ENCODE measurements around the gene MYL5. TPM values are rescaled to one million over a fixed set of nuclear protein-coding genes. Genes with fewer than 3 reads are reported as not detected.
"Not testable (repeated sequence)": the region's sequence is repeated elsewhere in the genome, so short reads cannot be mapped to it uniquely, and the experiment has no call there.

Gene MYL5
- total and polyA plus RNA-seq, 2 donors (not counting 1 experiment from before 2014, with no cell fraction given): 9.6 to 14.4 TPM

DNA sequence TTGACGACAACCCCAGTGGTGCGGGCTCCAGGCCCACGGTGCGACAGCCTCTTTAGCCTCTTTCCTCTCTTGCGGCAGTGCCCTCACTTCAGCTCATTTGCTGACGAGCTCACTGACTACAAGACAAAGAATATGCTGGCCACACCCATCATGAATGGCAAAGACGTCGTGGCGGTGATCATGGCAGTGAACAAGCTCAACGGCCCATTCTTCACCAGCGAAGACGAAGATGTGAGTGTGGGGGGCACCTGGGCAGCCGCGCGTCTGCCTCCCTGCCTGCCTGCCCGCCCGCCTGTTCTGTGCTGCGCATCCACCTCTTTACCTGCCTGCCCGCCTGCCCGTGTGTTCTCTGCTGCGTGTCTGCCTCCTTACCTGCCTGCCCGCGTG lies 39.8 kb upstream of the MYL5 start:
- Histone ChIP-seq H2AFZ (ENCODE audit: low read length) (no peak overlapping the region), H3K27me3 (ENCODE audit: control insufficient read depth, insufficient read depth, low read length) (no peaks in the 10 kb centered on the region), H3K27ac (ENCODE audit: insufficient read depth, low read length) (no peak overlapping the region), H3K9ac (ENCODE audit: insufficient read depth, low read length) (no peak overlapping the region), H3K36me3 (ENCODE audit: control insufficient read depth, insufficient read depth, low read length) (no peaks in the 10 kb centered on the region), H3K9me3 (ENCODE audit: control insufficient read depth, insufficient read depth, low read depth, low read length) (no peaks in the 10 kb centered on the region), H3K4me1 (ENCODE audit: control insufficient read depth, extremely low read depth, insufficient read depth, low read length) (no peaks in the 10 kb centered on the region), H4K20me1 (ENCODE audit: control insufficient read depth, extremely low read depth, insufficient read depth, low read length) (no peaks in the 10 kb centered on the region), H3K4me2 (ENCODE audit: extremely low read depth, insufficient read depth, low read length) (no peak overlapping the region), H3K4me3 (replicated peaks in 1 of 4; ENCODE audit: control extremely low read depth in 1 of 4, insufficient read depth in 1 of 4, low read depth in 3 of 4, low read length in 4 of 4) (no peak overlapping the region), H3K79me2 (ENCODE audit: control insufficient read depth, insufficient read depth, low read length) (no peaks in the 10 kb centered on the region)
- no peak for DNase-seq (ENCODE audit: low read depth in 2 of 2)
- TF ChIP-seq EZH2 (IDR thresholded peaks at IDR 0.05; ENCODE audit: low read length, missing control alignments): no peak
- TF ChIP-seq, protein P1, sequence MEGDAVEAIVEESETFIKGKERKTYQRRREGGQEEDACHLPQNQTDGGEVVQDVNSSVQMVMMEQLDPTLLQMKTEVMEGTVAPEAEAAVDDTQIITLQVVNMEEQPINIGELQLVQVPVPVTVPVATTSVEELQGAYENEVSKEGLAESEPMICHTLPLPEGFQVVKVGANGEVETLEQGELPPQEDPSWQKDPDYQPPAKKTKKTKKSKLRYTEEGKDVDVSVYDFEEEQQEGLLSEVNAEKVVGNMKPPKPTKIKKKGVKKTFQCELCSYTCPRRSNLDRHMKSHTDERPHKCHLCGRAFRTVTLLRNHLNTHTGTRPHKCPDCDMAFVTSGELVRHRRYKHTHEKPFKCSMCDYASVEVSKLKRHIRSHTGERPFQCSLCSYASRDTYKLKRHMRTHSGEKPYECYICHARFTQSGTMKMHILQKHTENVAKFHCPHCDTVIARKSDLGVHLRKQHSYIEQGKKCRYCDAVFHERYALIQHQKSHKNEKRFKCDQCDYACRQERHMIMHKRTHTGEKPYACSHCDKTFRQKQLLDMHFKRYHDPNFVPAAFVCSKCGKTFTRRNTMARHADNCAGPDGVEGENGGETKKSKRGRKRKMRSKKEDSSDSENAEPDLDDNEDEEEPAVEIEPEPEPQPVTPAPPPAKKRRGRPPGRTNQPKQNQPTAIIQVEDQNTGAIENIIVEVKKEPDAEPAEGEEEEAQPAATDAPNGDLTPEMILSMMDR (conservative IDR thresholded peaks at IDR 0.05 in 1 of 2, IDR thresholded peaks at IDR 0.05 in 1 of 2; ENCODE audit: low read depth in 1 of 2, low read length in 2 of 2): no peak

DNA sequence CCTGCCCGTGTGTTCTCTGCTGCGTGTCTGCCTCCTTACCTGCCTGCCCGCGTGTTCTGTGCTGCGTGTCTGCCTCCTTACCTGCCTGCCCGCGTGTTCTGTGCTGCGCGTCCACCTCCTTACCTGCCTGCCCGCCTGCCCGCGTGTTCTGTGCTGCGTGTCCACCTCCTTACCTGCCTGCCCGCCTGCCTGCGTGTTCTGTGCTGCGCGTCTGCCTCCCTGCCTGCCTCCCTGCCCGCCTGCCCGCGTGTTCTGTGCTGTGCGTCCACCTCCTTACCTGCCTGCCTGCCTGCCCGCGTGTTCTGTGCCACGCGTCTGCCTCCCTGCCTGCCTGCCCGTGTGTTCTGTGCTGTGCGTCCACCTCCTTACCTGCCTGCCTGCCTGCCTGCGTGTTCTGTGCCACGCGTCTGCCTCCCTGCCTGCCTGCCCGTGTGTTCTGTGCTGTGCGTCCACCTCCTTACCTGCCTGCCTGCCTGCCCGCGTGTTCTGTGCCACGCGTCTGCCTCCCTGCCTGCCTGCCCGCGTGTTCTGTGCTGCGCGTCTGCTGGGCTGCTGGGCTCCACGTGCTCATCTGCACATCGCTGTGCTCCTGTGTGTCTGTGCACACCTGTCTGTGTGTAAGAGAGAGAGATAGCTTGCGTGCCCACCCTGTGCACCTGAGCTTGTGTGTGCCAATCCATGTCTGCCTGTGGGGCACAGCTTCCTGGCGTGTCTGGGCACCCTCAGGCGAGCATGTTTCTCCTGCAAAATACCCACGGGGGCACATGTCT lies 39.1 kb upstream of the MYL5 start:
- not testable (repeated sequence) for H3K9ac ChIP-seq (ENCODE audit: insufficient read depth, low read length); H3K9me3 ChIP-seq (ENCODE audit: control insufficient read depth, insufficient read depth, low read depth, low read length); H3K27me3 ChIP-seq (ENCODE audit: control insufficient read depth, insufficient read depth, low read length)

DNA sequence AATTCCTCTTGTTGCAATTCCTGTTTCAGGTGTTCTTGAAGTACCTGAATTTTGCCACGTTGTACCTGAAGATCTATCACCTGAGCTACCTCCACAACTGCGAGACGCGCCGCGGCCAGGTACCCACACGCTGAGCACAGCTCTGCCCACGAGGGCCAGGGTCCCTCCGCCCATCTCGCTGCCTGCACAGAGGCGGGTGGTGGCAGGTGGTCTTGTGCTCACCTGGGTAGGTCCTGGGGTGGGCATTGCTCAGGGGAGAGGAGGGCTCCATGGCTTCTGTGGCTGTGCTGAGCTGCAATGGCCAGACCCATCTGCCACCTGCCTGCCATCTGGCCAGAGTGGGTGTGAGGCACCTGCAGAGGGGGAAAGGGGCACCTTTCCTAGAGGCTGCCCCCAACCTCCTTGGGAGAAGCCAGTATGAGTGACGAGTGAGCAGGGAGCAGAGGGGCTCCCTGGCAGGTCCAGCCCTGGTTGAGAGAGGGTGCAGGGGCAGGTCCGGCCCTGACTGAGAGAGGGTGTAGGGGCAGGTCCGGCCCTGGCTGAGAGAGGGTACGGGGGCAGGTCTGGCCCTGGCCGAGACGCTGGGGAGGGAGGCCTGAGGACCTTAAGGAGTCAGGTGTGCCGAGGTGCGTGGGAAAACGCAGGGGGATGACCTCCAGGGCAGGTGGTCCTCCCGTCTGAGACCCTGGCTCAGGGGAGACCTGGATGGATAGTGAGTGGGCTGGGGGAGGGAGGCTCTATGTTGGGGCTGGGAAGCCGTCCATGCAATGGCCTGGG lies 38.3 kb upstream of the MYL5 start:
- no peak for DNase-seq (ENCODE audit: low read depth in 2 of 2)
- TF ChIP-seq, protein P1 (conservative IDR thresholded peaks at IDR 0.05 in 1 of 2, IDR thresholded peaks at IDR 0.05 in 1 of 2; ENCODE audit: low read depth in 1 of 2, low read length in 2 of 2): no peak
- TF ChIP-seq EZH2 (IDR thresholded peaks at IDR 0.05; ENCODE audit: low read length, missing control alignments): no peak

More for the DNA sequence above, 39.1 kb upstream of the MYL5 start:
- H3K27ac ChIP-seq (ENCODE audit: insufficient read depth, low read length); H2AFZ ChIP-seq (ENCODE audit: low read length); H3K79me2 ChIP-seq (ENCODE audit: control insufficient read depth, insufficient read depth, low read length); H3K4me3 ChIP-seq (replicated peaks in 1 of 4; ENCODE audit: control extremely low read depth in 1 of 4, insufficient read depth in 1 of 4, low read depth in 3 of 4, low read length in 4 of 4); H3K4me2 ChIP-seq (ENCODE audit: extremely low read depth, insufficient read depth, low read length); H4K20me1 ChIP-seq (ENCODE audit: control insufficient read depth, extremely low read depth, insufficient read depth, low read length); H3K4me1 ChIP-seq (ENCODE audit: control insufficient read depth, extremely low read depth, insufficient read depth, low read length); H3K36me3 ChIP-seq (ENCODE audit: control insufficient read depth, insufficient read depth, low read length); DNase-seq (ENCODE audit: low read depth in 2 of 2): not testable (repeated sequence)

More for the DNA sequence above, 38.3 kb upstream of the MYL5 start:
- Histone ChIP-seq H4K20me1 (ENCODE audit: control insufficient read depth, extremely low read depth, insufficient read depth, low read length) (no peaks in the 10 kb centered on the region), H3K27me3 (ENCODE audit: control insufficient read depth, insufficient read depth, low read length) (no peaks in the 10 kb centered on the region), H3K4me2 (ENCODE audit: extremely low read depth, insufficient read depth, low read length) (no peak overlapping the region), H3K36me3 (ENCODE audit: control insufficient read depth, insufficient read depth, low read length) (no peaks in the 10 kb centered on the region), H3K79me2 (ENCODE audit: control insufficient read depth, insufficient read depth, low read length) (no peaks in the 10 kb centered on the region), H3K4me1 (ENCODE audit: control insufficient read depth, extremely low read depth, insufficient read depth, low read length) (no peaks in the 10 kb centered on the region), H2AFZ (ENCODE audit: low read length) (no peak overlapping the region), H3K9ac (ENCODE audit: insufficient read depth, low read length) (no peak overlapping the region), H3K4me3 (replicated peaks in 1 of 4; ENCODE audit: control extremely low read depth in 1 of 4, insufficient read depth in 1 of 4, low read depth in 3 of 4, low read length in 4 of 4) (no peak overlapping the region), H3K9me3 (ENCODE audit: control insufficient read depth, insufficient read depth, low read depth, low read length) (no peaks in the 10 kb centered on the region), H3K27ac (ENCODE audit: insufficient read depth, low read length) (no peak overlapping the region)
